BLaER1 treated with 17β-estradiol and CSF1 and Interleukin-3, amounts not matched to agents 10 nM and 100 nM (cell line): ENCODE results near the gene CLINT1.
A peak's percentile ranks its signal among the peaks of the same experiment; 100 is the strongest.

Source experiments
- H3K27ac ChIP-seq, 11 experiments: shearing (Covaris generic); formaldehyde crosslinking; 2 replicates each; pipeline ENCODE4 v1.8.1; 2022
- H3K27me3 ChIP-seq, 11 experiments: shearing (Covaris generic); formaldehyde crosslinking; 2 replicates each; pipeline ENCODE4 v1.8.1; 2022
- H3K36me3 ChIP-seq, 11 experiments: shearing (Covaris generic); formaldehyde crosslinking; 2 replicates each; pipeline ENCODE4 v1.8.1; 2022
- H3K4me1 ChIP-seq, 10 experiments: shearing (Covaris generic); formaldehyde crosslinking; 2 replicates each; pipeline ENCODE4 v1.8.1; 2022
- H3K4me2 ChIP-seq, 11 experiments: shearing (Covaris generic); formaldehyde crosslinking; 2 replicates each; pipeline ENCODE4 v1.8.1; 2022
- H3K4me3 ChIP-seq, 10 experiments: shearing (Covaris generic); formaldehyde crosslinking; 2 replicates each; pipeline ENCODE4 v1.8.1; 2022
- H3K9ac ChIP-seq, 11 experiments: shearing (Covaris generic); formaldehyde crosslinking; 2 replicates each; pipeline ENCODE4 v1.8.1; 2022
- H3K9me3 ChIP-seq, 11 experiments: shearing (Covaris generic); formaldehyde crosslinking; replicated peaks in 1 of 11; 2 replicates each; pipeline ENCODE4 v1.8.1; 2022
- H4K20me1 ChIP-seq, 11 experiments: shearing (Covaris generic); formaldehyde crosslinking; 2 replicates each; pipeline ENCODE4 v1.8.1; 2022
- Cebpa-rat ChIP-seq, 11 experiments: shearing (Covaris generic); IDR thresholded peaks; 2 replicates each; pipeline ENCODE4 v1.8.1; 2022

CLINT1 gene

DNA sequence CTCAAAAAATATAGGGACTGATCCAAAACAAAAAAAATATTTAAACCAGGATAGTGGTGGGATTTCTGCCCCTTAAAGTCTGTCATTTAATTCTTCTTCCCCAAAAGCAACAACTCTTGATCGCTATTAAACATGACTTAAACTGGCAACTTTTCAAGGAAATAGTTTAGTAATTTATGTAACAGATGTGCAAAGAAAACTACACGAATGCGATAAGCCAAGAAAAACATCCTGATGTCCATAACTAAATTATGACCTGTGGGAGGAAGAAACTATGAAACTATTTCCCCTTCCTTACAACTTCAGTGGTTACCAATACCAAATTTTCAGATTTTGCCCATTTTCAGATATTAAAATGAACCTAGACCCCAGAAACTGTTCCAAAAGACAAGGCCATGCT lies 31.5 kb downstream of the CLINT1 start:
- peaks cover 87 to 100% (median 97%) of the 10 kb centered on the region in 11 experiments for H4K20me1 ChIP-seq

DNA sequence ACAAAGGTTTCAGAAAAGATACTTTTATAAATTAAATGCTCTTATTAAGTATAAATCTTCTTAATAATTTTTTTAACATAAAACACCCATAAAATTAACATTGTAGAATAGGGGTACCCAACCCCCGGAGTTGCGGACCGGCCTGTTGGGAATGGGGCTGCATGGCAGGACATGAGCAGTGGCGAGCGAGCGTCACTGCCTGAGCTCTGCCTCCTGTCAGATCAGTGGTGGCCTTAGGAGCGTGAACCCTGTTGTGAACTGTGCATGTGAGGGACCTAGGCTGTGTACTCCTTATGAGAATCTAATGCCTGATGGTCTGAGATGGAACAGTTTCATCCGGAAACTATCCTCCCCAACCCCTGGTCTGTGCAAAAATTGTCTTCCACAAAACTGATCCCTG lies 35.3 kb downstream of the CLINT1 start:
- no peak overlapping the region for H3K4me2 ChIP-seq
- no peak overlapping the region for H3K9ac ChIP-seq
- peaks cover 84 to 100% (median 97%) of the 10 kb centered on the region in 11 experiments for H4K20me1 ChIP-seq
- peaks cover 0 to 30% (median 19%) of the 10 kb centered on the region in 11 experiments; a peak in 17 of 22 replicates for H3K9me3 ChIP-seq
- H3K4me3 ChIP-seq: no peak overlapping the region
- no peak overlapping the region for H3K27ac ChIP-seq
- no peaks in the 10 kb centered on the region for H3K27me3 ChIP-seq
- TF ChIP-seq Cebpa-rat (IDR thresholded peaks at IDR 0.05): no peak
- H3K36me3 ChIP-seq: peaks cover 6 to 33% (median 19%) of the 10 kb centered on the region in 11 experiments; a peak in 19 of 22 replicates
- H3K4me1 ChIP-seq: peaks cover 10 to 49% (median 36%) of the 10 kb centered on the region in 10 experiments

More for the DNA sequence above, 31.5 kb downstream of the CLINT1 start:
- Histone ChIP-seq H3K27me3 (no peaks in the 10 kb centered on the region), H3K4me1 (peaks cover 30 to 61% (median 50%) of the 10 kb centered on the region in 10 experiments), H3K27ac (no peak overlapping the region), H3K4me3 (no peak overlapping the region), H3K9ac (no peak overlapping the region), H3K4me2 (peak overlapping the region in 4 of 11 experiments; percentile 9 to 56 (median 26); a peak in 2 of 22 replicates), H3K36me3 (peaks cover 8 to 39% (median 22%) of the 10 kb centered on the region in 11 experiments), H3K9me3 (peaks cover 0 to 24% (median 13%) of the 10 kb centered on the region in 11 experiments; a peak in 17 of 22 replicates)
- TF ChIP-seq Cebpa-rat (IDR thresholded peaks at IDR 0.05): no peak

DNA sequence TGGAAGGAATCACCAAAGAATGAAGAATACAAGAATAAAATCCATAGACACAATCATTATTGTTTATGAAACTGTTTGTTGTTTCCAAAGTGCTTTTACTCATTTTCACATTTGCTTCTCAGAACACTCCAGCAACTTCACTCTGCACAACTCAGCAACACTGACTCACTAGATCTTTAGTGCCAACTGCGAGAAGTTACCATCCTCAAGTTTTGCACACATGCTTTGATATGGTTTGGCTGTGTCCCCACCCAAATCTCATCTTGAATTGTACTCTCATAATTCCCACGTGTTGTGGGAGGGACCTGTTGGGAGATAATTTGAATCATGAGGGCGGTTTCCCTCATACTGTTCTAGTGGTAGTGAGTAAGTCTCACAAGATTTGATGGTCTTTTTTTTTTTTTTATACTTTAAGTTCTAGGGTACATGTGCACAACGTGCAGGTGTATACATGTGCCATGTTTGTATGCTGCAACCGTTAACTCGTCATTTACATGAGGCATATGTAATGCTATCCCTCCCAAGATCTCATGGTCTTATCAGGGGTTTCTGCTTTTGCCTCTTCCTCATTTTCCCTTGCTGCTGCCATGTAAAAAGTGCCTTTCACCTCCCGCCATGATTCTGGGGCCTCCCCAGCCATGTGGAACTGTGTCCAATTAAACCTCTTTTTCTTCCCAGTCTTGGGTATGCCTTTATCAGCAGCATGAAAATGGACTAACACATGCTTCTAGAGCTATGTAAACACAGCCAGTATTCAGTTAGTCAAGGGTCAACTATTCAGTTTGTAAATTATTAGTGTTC lies 36.9 kb downstream of the CLINT1 start:
- TF ChIP-seq Cebpa-rat (IDR thresholded peaks at IDR 0.05): no peak
- H4K20me1 ChIP-seq: peaks cover 80 to 100% (median 97%) of the 10 kb centered on the region in 11 experiments
- peaks cover 0 to 34% (median 20%) of the 10 kb centered on the region in 11 experiments; a peak in 17 of 22 replicates for H3K9me3 ChIP-seq
- H3K4me2 ChIP-seq: no peak overlapping the region
- no peak overlapping the region for H3K27ac ChIP-seq
- H3K9ac ChIP-seq: no peak overlapping the region
- H3K4me1 ChIP-seq: peaks cover 8 to 34% (median 23%) of the 10 kb centered on the region in 10 experiments; a peak in 18 of 20 replicates
- H3K27me3 ChIP-seq: no peaks in the 10 kb centered on the region
- peaks cover 6 to 41% (median 20%) of the 10 kb centered on the region in 11 experiments; a peak in 19 of 22 replicates for H3K36me3 ChIP-seq
- no peak overlapping the region for H3K4me3 ChIP-seq

- Histone ChIP-seq H3K9ac (no peak overlapping the region), H3K27me3 (no peaks in the 10 kb centered on the region), H3K4me1 (peaks cover 8 to 29% (median 21%) of the 10 kb centered on the region in 10 experiments; a peak in 18 of 20 replicates), H3K4me2 (no peak overlapping the region), H4K20me1 (peaks cover 75 to 100% (median 93%) of the 10 kb centered on the region in 11 experiments), H3K27ac (no peak overlapping the region), H3K9me3 (peaks cover 0 to 34% (median 20%) of the 10 kb centered on the region in 11 experiments; a peak in 17 of 22 replicates), H3K36me3 (peaks cover 8 to 41% (median 20%) of the 10 kb centered on the region in 11 experiments; a peak in 19 of 22 replicates), H3K4me3 (no peak overlapping the region)
- no peak for TF ChIP-seq Cebpa-rat (IDR thresholded peaks at IDR 0.05)
These were observed 37.5 kb downstream of the CLINT1 start for GRCh38 chr5:157821405-157821804.

DNA sequence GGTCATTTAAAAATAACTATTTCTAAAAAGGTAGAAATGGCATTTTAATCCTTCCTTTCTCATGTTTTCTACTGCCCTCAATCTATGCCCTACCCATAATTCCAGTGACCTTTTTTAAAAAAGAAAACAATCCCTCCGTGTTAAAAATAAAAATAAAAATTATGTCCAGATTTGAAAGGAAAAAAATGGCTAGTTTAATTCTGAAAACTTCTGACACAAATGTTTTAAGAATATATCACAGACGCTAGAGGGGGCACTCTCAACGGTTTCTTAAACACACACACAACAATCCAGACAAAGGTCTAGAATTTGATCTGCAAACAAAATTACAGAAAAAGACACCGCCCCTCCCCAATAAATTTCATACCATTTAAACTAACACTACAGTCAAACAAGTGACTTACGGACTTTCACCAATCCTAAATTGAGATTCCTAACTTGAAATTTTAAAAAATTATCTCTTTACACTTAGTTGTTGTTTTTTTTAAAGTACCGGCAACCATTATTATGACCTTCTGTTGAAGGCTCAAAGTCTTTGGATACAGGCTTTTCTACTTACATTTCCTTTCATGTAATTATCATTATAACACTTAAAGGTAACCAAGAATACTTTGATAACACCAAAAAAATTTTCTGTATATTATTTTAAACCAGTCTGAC lies 38.2 kb downstream of the CLINT1 start:
- Histone ChIP-seq H3K9me3 (peaks cover 0 to 34% (median 20%) of the 10 kb centered on the region in 11 experiments; a peak in 17 of 22 replicates), H3K9ac (no peak overlapping the region), H3K27ac (no peak overlapping the region), H3K27me3 (no peaks in the 10 kb centered on the region), H3K4me2 (peak overlapping the region in 3 of 11 experiments; percentile 16 to 35 (median 33); a peak in 4 of 22 replicates), H4K20me1 (peaks cover 71 to 100% (median 92%) of the 10 kb centered on the region in 11 experiments), H3K4me3 (no peak overlapping the region), H3K36me3 (peaks cover 15 to 47% (median 22%) of the 10 kb centered on the region in 11 experiments; a peak in 21 of 22 replicates), H3K4me1 (peaks cover 3 to 28% (median 20%) of the 10 kb centered on the region in 10 experiments; a peak in 18 of 20 replicates)
- TF ChIP-seq Cebpa-rat (IDR thresholded peaks at IDR 0.05): no peak

DNA sequence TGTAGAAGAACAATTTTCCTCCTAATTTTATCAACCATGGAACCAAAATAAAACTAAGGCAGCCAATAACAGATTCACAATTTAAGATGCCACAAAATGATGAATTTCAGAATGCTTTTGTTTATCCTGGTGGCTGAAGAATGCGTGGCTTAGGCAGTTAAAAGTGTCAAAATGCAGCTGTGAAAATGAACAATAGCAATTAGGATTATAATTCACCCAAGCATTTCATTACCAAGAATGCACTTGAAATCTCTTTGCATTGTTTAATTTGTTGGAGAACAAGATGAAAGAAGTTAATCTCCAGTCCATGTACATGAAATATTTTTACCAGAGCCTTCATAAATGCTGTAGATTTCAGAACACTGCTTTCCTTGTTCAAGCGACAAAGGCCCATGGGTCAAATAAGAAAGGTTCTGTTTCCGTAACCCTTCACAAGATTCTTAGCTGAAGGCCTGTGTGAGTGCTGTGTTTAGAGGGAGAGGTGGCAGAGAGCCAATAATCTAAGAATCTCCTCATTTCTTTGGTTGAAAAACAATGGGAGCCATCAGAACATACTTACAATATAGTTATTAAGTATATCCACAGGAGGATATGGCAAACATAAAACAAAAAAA lies 39.3 kb downstream of the CLINT1 start:
- Histone ChIP-seq H3K9me3 (peaks cover 0 to 31% (median 20%) of the 10 kb centered on the region in 11 experiments; a peak in 17 of 22 replicates), H3K4me3 (no peak overlapping the region), H3K36me3 (peaks cover 26 to 57% (median 34%) of the 10 kb centered on the region in 11 experiments), H3K4me2 (peak overlapping the region in 4 of 11 experiments; percentile 2 to 35 (median 24); a peak in 4 of 22 replicates), H3K27ac (no peak overlapping the region), H3K9ac (peak overlapping the region in 3 of 11 experiments; percentile 4 to 31 (median 30); a peak in 1 of 22 replicates), H3K4me1 (peaks cover 6 to 37% (median 24%) of the 10 kb centered on the region in 10 experiments), H3K27me3 (no peaks in the 10 kb centered on the region), H4K20me1 (peaks cover 71 to 100% (median 92%) of the 10 kb centered on the region in 11 experiments)
- TF ChIP-seq Cebpa-rat (IDR thresholded peaks at IDR 0.05): no peak

DNA sequence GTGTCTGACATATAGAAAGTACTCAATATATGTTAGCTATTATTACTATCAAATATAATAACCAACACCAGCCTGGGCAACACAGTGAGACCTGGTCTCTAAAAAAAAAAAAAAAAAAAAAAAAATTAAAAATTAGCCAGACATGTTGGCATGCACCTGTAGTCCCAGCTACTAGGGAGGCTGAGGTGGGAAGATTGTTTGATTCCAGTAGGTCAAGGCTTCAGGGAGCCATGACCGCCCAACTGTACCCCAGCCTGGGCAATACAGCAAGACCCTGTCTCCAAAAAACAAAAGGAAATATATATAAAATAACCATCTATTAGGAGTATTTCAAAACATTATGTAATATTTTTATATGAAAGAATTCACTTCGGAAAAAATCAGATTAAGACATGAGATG lies 40.6 kb downstream of the CLINT1 start:
- Histone ChIP-seq H3K9me3 (peaks cover 0 to 19% (median 13%) of the 10 kb centered on the region in 11 experiments; a peak in 17 of 22 replicates), H4K20me1 (peaks cover 62 to 100% (median 84%) of the 10 kb centered on the region in 11 experiments), H3K27me3 (no peaks in the 10 kb centered on the region), H3K4me1 (peaks cover 8 to 39% (median 27%) of the 10 kb centered on the region in 10 experiments), H3K27ac (no peak overlapping the region), H3K4me2 (no peak overlapping the region), H3K4me3 (no peak overlapping the region), H3K36me3 (peaks cover 31 to 57% (median 37%) of the 10 kb centered on the region in 11 experiments), H3K9ac (no peak overlapping the region)
- TF ChIP-seq Cebpa-rat (IDR thresholded peaks at IDR 0.05): no peak

DNA sequence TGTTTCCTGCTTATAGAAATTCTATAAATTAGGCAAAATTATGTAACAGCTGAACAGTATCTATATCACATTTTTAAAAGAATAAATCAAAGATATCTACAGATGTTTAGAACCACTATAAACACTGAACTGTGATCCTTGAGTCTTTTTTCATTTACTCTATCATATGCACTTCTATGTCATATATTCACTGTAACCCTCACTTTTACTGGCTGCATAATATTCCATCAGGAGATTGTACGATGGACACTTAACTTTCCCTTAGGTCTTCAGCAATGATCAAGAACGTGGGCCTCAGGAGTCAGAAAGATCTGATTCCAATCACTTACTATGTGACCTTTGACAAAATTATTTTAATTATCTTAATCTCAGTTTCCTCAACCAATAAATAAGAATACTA lies 41.0 kb downstream of the CLINT1 start:
- no peak overlapping the region for H3K9ac ChIP-seq
- H4K20me1 ChIP-seq: peaks cover 62 to 98% (median 80%) of the 10 kb centered on the region in 11 experiments
- no peak overlapping the region for H3K4me2 ChIP-seq
- H3K36me3 ChIP-seq: peaks cover 36 to 61% (median 41%) of the 10 kb centered on the region in 11 experiments
- peaks cover 0 to 19% (median 11%) of the 10 kb centered on the region in 11 experiments; a peak in 17 of 22 replicates for H3K9me3 ChIP-seq
- no peak for TF ChIP-seq Cebpa-rat (IDR thresholded peaks at IDR 0.05)
- H3K4me3 ChIP-seq: no peak overlapping the region
- no peak overlapping the region for H3K27ac ChIP-seq
- peaks cover 8 to 39% (median 27%) of the 10 kb centered on the region in 10 experiments for H3K4me1 ChIP-seq
- no peaks in the 10 kb centered on the region for H3K27me3 ChIP-seq
